H9 (cell line): ENCODE data around the gene SMARCAL1. TPM values are rescaled to one million over a fixed set of nuclear protein-coding genes. Genes with fewer than 3 reads are reported as not detected.
A peak's percentile ranks its signal among the peaks of the same experiment; 100 is the strongest.

Experiments used
- DNase-seq: peaks from one replicate; pipeline ENCODE4 v3.0.0-alpha.2; 2017
- H2AFZ ChIP-seq: one replicate; pipeline ENCODE4 v1.6.1; 2013; ENCODE audit warnings: mild to moderate bottlenecking, low read length, control low read depth, moderate library complexity
- H2AK5ac ChIP-seq: 2 replicates; pipeline ENCODE4 v1.6.1; 2013; ENCODE audit warnings: low read length, control low read depth, mixed read lengths; ENCODE audit not compliant: insufficient read length
- H2BK120ac ChIP-seq: one replicate; pipeline ENCODE4 v1.6.1; 2013; ENCODE audit warnings: low read depth, mild to moderate bottlenecking, low read length, control low read depth, inconsistent platforms; ENCODE audit not compliant: poor library complexity, severe bottlenecking
- H2BK12ac ChIP-seq: 2 replicates; pipeline ENCODE4 v1.6.1; 2013; ENCODE audit warnings: low read length, control low read depth, mixed read lengths, low read depth; ENCODE audit not compliant: insufficient read length
- H2BK15ac ChIP-seq: 2 replicates; pipeline ENCODE4 v1.6.1; 2013; ENCODE audit warnings: low read depth, low read length, control low read depth
- H2BK20ac ChIP-seq: one replicate; pipeline ENCODE4 v1.6.1; 2013; ENCODE audit warnings: low read depth, mild to moderate bottlenecking, low read length, control low read depth, inconsistent platforms; ENCODE audit not compliant: poor library complexity, severe bottlenecking
- H2BK5ac ChIP-seq: 2 replicates; pipeline ENCODE4 v1.6.1; 2013; ENCODE audit warnings: low read length, control low read depth, mixed read lengths; ENCODE audit not compliant: insufficient read length
- H3K14ac ChIP-seq: 2 replicates; pipeline ENCODE4 v1.6.1; 2013; ENCODE audit warnings: low read length, control low read depth; ENCODE audit not compliant: insufficient read depth
- H3K18ac ChIP-seq: 2 replicates; pipeline ENCODE4 v1.6.1; 2013; ENCODE audit warnings: low read depth, mild to moderate bottlenecking, mixed read lengths, low read length, control low read depth; ENCODE audit not compliant: insufficient read length
- H3K23ac ChIP-seq: 2 replicates; pipeline ENCODE4 v1.6.1; 2013; ENCODE audit warnings: low read length, control low read depth, mixed read lengths, low read depth; ENCODE audit not compliant: insufficient read length
- H3K23me2 ChIP-seq: 2 replicates; pipeline ENCODE4 v1.6.1; 2013; ENCODE audit warnings: low read depth, mild to moderate bottlenecking, mixed read lengths, low read length, control low read depth; ENCODE audit not compliant: insufficient read length, poor library complexity, severe bottlenecking
- H3K27ac ChIP-seq: 2 replicates; pipeline ENCODE4 v1.5.1; 2013; ENCODE audit warnings: low read length, control low read depth, mixed read lengths, low read depth; ENCODE audit not compliant: insufficient read length
- H3K27me3 ChIP-seq: 2 replicates; pipeline ENCODE4 v1.6.1; 2013; ENCODE audit warnings: low read length, control low read depth, inconsistent platforms; ENCODE audit not compliant: insufficient read depth
- H3K4ac ChIP-seq: 2 replicates; pipeline ENCODE4 v1.6.1; 2013; ENCODE audit warnings: low read depth, mild to moderate bottlenecking, control low read depth, inconsistent platforms, low read length, moderate library complexity
- H3K4me1 ChIP-seq: 2 replicates; pipeline ENCODE4 v1.6.1; 2013; ENCODE audit warnings: low read length, control low read depth, inconsistent platforms; ENCODE audit not compliant: insufficient read depth
- H3K4me2 ChIP-seq: 2 replicates; pipeline ENCODE4 v1.6.1; 2013; ENCODE audit warnings: low read length, control low read depth, mixed read lengths; ENCODE audit not compliant: insufficient read length, insufficient read depth
- H3K56ac ChIP-seq: 2 replicates; pipeline ENCODE4 v1.6.1; 2013; ENCODE audit warnings: low read depth, mild to moderate bottlenecking, mixed read lengths, low read length, control low read depth; ENCODE audit not compliant: insufficient read length
- H3K79me1 ChIP-seq: 2 replicates; pipeline ENCODE4 v1.6.1; 2013; ENCODE audit warnings: low read depth, mild to moderate bottlenecking, moderate library complexity, low read length, control low read depth, inconsistent platforms; ENCODE audit not compliant: insufficient read depth, poor library complexity, severe bottlenecking
- H3K79me2 ChIP-seq: 2 replicates; pipeline ENCODE4 v1.6.1; 2013; ENCODE audit warnings: low read length, control low read depth, inconsistent platforms; ENCODE audit not compliant: insufficient read depth
- H3K9ac ChIP-seq: 2 replicates; pipeline ENCODE4 v1.6.1; 2013; ENCODE audit warnings: low read length, control low read depth, mixed read lengths; ENCODE audit not compliant: insufficient read length; ENCODE audit errors: extremely low read depth
- H3K9me3 ChIP-seq: one replicate; pipeline ENCODE4 v1.6.1; 2013; ENCODE audit warnings: low read depth, low read length, inconsistent platforms; ENCODE audit not compliant: control insufficient read depth
- H3T11ph ChIP-seq: one replicate; pipeline ENCODE4 v1.6.1; 2013; ENCODE audit warnings: mild to moderate bottlenecking, low read length, control low read depth, inconsistent platforms
- H4K20me1 ChIP-seq: one replicate; pipeline ENCODE4 v1.6.1; 2013; ENCODE audit not compliant: control insufficient read depth, insufficient read length, insufficient read depth
- H4K5ac ChIP-seq: 2 replicates; pipeline ENCODE4 v1.6.1; 2013; ENCODE audit warnings: low read depth, mild to moderate bottlenecking, mixed read lengths, low read length, control low read depth; ENCODE audit not compliant: insufficient read length
- H4K8ac ChIP-seq: replicated peaks from 2 replicates; pipeline ENCODE4 v1.6.1; 2013; ENCODE audit warnings: low read length, control low read depth, mixed read lengths, low read depth; ENCODE audit not compliant: insufficient read length
- H4K91ac ChIP-seq: 2 replicates; pipeline ENCODE4 v1.6.1; 2013; ENCODE audit warnings: low read depth, mild to moderate bottlenecking, moderate library complexity, mixed read lengths, low read length, control low read depth; ENCODE audit not compliant: insufficient read length
- H3K27ac Mint-ChIP-seq, 3 experiments: 2 replicates in 2 of 3; 3 replicates in 1 of 3; pipeline ENCODE4 v1.8.0; 2020 to 2021; ENCODE audit warnings: mixed read lengths in 3 of 3, mild to moderate bottlenecking in 1 of 3, moderate library complexity in 1 of 3
- H3K27me3 Mint-ChIP-seq: 2 replicates; pipeline ENCODE4 v1.8.0; 2021; ENCODE audit warnings: low read depth, mild to moderate bottlenecking, moderate library complexity, mixed read lengths
- H3K36me3 Mint-ChIP-seq, 3 experiments: 2 replicates in 2 of 3; 3 replicates in 1 of 3; pipeline ENCODE4 v1.8.0; 2020 to 2021; ENCODE audit warnings: low read depth in 3 of 3, mixed read lengths in 3 of 3; ENCODE audit not compliant: insufficient read depth in 1 of 3
- H3K4me1 Mint-ChIP-seq, 2 experiments: 2 replicates each; pipeline ENCODE4 v1.8.0; 2020; ENCODE audit warnings: mixed read lengths in 2 of 2
- H3K4me3 Mint-ChIP-seq, 2 experiments: 2 replicates in 1 of 2; 3 replicates in 1 of 2; pipeline ENCODE4 v1.8.0; 2020 to 2021; ENCODE audit warnings: mild to moderate bottlenecking in 2 of 2, mixed read lengths in 2 of 2, moderate library complexity in 1 of 2
- H3K9me3 Mint-ChIP-seq, 2 experiments: 2 replicates in 1 of 2; 3 replicates in 1 of 2; pipeline ENCODE4 v1.8.0; 2020; ENCODE audit warnings: mild to moderate bottlenecking in 2 of 2, mixed read lengths in 2 of 2, moderate library complexity in 1 of 2
- WGBS: extraction: QIAGEN DNeasy Blood & Tissue Kit; methylation state at CpG from one replicate; pipeline ENCODE4 v1.1.7; 2013; ENCODE audit warnings: missing lambda C conversion rate, low lambda C conversion rate, mixed read lengths; ENCODE audit not compliant: insufficient read length; ENCODE audit errors: extremely low coverage; 5-methylcytosine and 5-hydroxymethylcytosine counted together
- total RNA-seq: library from RNA; stranded (reverse); gene quantifications from 2 replicates; pipeline ENCODE4 v1.2.1, GENCODE V29; 2021
- TF ChIP-seq, protein P1 (sequence below): fragments of 200-600 bp; sonication (generic); conservative IDR thresholded peaks from 3 replicates; pipeline ENCODE4 v1.8.0; 2021; ENCODE audit warnings: antibody characterized with exemption, mild to moderate bottlenecking

Gene SMARCAL1
- total RNA-seq, 1 experiment from 2014 or later, result 16.5 TPM

DNA sequence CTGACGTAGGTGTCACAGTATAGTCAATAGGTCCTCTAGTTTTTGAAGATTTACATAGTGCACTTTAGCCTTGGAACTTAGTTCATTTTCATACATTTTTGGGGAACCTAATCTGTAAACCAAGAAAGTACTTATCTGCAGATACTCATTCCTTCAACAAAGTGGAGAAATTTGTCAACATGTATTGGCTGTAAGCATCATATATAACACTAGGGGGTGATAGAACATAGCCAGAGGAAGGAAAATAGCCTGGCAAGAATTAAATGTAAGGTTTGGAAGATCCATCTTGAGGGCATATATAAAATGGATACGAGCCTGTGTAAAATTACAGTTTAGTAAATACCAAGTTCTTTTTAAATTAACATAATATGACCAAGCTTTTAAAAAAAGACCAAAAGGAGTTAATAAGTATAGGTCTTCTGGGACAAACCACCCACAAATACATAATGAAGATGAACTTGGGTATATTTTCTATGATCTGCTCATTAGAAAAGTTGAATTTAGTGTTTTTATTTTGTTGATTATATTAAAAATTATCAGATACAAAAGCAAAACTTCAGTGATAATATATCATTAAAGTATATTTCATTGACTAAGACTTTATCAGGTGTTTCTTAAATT, 104.6 kb downstream of the SMARCAL1 start:
- no CpG with 5 or more reads among the region's 2 CpGs for WGBS
- peaks cover 3% of the 10 kb centered on the region for H4K20me1 ChIP-seq

More for the DNA sequence above, 104.6 kb downstream of the SMARCAL1 start:
- H4K91ac ChIP-seq, result no peak overlapping the region
- H2BK15ac ChIP-seq, result no peak overlapping the region
- no peak overlapping the region for H3K4me2 ChIP-seq
- no peak overlapping the region for H2AFZ ChIP-seq
- no peak overlapping the region for H3K18ac ChIP-seq
- H3K4me1 Mint-ChIP-seq, result peaks cover 8 to 10% of the 10 kb centered on the region in 2 experiments
- no peak overlapping the region for H3K14ac ChIP-seq
- H3K27ac Mint-ChIP-seq, result no peak overlapping the region
- H3K27me3 ChIP-seq, result no peaks in the 10 kb centered on the region
- H3K9me3 ChIP-seq, result no peaks in the 10 kb centered on the region
- no peak overlapping the region for H3K9ac ChIP-seq
- peaks cover 8 to 13% (median 11%) of the 10 kb centered on the region in 3 experiments; a peak in 6 of 7 replicates for H3K36me3 Mint-ChIP-seq
- no peak overlapping the region for H3K56ac ChIP-seq
- no peak overlapping the region for H4K5ac ChIP-seq
- no peak overlapping the region for H3K4ac ChIP-seq
- H3K4me3 Mint-ChIP-seq, result no peak overlapping the region
- H3K4me1 ChIP-seq, result no peaks in the 10 kb centered on the region
- H3K23ac ChIP-seq, result no peak overlapping the region
- no peak overlapping the region for H2BK12ac ChIP-seq
- no peaks in the 10 kb centered on the region for H3K79me1 ChIP-seq
- no peak overlapping the region for H2BK5ac ChIP-seq
- no peaks in the 10 kb centered on the region for H3K23me2 ChIP-seq
- no peak overlapping the region for H2AK5ac ChIP-seq
- no peaks in the 10 kb centered on the region for H3K9me3 Mint-ChIP-seq
- no peak for DNase-seq
- H4K8ac ChIP-seq, result no peak overlapping the region
- no peak overlapping the region for H3T11ph ChIP-seq
- no peaks in the 10 kb centered on the region for H3K79me2 ChIP-seq
- no peak overlapping the region for H3K27ac ChIP-seq
- TF ChIP-seq, protein P1, sequence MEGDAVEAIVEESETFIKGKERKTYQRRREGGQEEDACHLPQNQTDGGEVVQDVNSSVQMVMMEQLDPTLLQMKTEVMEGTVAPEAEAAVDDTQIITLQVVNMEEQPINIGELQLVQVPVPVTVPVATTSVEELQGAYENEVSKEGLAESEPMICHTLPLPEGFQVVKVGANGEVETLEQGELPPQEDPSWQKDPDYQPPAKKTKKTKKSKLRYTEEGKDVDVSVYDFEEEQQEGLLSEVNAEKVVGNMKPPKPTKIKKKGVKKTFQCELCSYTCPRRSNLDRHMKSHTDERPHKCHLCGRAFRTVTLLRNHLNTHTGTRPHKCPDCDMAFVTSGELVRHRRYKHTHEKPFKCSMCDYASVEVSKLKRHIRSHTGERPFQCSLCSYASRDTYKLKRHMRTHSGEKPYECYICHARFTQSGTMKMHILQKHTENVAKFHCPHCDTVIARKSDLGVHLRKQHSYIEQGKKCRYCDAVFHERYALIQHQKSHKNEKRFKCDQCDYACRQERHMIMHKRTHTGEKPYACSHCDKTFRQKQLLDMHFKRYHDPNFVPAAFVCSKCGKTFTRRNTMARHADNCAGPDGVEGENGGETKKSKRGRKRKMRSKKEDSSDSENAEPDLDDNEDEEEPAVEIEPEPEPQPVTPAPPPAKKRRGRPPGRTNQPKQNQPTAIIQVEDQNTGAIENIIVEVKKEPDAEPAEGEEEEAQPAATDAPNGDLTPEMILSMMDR, result peak; percentile 90
- H2BK20ac ChIP-seq, result no peak overlapping the region
- no peak overlapping the region for H2BK120ac ChIP-seq
- H3K27me3 Mint-ChIP-seq, result no peaks in the 10 kb centered on the region
